Stimulated activated CD4-positive, alpha-beta T cell treated with anti-CD3 and anti-CD28 coated beads, Interleukin-12 subunit alpha, Interleukin-12 subunit beta, amount 100 ng/mL, for 48 hours (primary cell): ENCODE measurements around the gene BCAS3.
"Not testable (repeated sequence)": the region's sequence is repeated elsewhere in the genome, so short reads cannot be mapped to it uniquely, and the experiment has no call there.

ENCODE experiments used
- DNase-seq, 3 donors: peaks; one replicate each; pipeline ENCODE4 v3.0.0-alpha.2; 2020; ENCODE audit warnings: low read depth in 2 of 3, low spot score in 1 of 3

Gene BCAS3

GRCh38 chr17:60744355-60744966 is 66.8 kb downstream of the BCAS3 start:
- DNase-seq: no peak

- no peak for DNase-seq
Measured at GRCh38 chr17:60745544-60745943, 67.9 kb downstream of the BCAS3 start.

GRCh38 chr17:60747069-60747808 is 69.6 kb downstream of the BCAS3 start:
- DNase-seq: no peak

- DNase-seq: no peak
Measured at GRCh38 chr17:60748204-60748603, 70.6 kb downstream of the BCAS3 start.

DNA sequence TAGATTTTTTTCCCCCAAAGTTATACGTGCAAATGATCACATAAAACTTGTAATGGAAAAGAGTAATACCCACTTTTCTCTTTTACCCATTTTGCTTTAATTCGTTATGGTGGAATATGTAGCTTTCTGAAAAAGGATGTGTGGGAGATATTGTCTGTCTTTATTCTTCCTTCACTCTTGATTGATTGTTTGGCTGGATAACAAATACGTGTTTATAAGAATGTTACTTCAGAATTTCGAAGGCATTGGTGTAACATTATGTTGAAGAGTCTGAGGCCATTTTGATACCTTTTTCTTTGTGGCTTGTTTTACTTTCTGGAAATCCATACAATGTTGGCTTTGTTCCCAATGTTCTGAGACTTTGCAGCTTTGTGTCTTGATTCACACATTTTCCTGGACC is 71.4 kb downstream of the BCAS3 start:
- no peak for DNase-seq

DNA sequence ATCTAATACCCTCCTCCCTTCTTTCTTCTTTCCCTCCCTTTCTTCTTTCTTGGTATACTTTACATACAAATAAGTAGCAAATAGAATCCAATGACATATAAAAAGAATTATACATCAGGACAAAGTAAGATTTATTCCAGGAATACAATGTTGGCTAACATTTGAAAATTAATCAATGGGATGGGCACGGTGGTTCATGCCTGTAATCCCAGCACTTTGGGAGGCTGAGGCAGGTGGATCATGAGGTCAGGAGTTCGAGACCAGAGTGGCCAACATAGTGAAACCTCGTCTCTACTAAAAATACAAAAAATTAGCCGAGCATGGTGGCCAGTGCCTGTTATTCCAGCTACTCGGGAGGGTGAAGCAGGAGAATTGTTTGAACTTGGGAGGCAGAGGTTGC is 72.1 kb downstream of the BCAS3 start:
- DNase-seq: no peak

DNA sequence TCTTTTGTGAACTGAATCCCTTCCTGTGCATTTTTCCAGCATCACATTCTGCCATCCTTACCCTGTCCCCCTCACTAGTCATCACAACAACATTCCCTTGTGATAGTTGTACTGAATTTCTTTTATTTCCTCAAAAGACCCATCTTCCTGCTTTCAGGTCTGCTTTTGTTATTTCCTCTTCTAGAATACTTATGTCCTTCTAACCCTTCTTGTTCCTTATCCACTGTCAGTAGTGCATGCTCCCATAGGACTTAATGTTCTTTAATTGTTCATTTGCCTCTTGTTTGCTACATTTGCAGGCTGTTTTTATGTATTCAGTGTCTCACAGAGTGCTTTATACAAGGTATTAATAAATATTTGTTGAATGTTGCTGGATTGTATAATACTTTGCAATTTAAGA is 73.0 kb downstream of the BCAS3 start:
- no peak for DNase-seq

- DNase-seq: no peak
Measured at GRCh38 chr17:60751884-60752283, 74.2 kb downstream of the BCAS3 start.

- no peak for DNase-seq
Measured at GRCh38 chr17:60752873-60753577, 75.4 kb downstream of the BCAS3 start.

DNA sequence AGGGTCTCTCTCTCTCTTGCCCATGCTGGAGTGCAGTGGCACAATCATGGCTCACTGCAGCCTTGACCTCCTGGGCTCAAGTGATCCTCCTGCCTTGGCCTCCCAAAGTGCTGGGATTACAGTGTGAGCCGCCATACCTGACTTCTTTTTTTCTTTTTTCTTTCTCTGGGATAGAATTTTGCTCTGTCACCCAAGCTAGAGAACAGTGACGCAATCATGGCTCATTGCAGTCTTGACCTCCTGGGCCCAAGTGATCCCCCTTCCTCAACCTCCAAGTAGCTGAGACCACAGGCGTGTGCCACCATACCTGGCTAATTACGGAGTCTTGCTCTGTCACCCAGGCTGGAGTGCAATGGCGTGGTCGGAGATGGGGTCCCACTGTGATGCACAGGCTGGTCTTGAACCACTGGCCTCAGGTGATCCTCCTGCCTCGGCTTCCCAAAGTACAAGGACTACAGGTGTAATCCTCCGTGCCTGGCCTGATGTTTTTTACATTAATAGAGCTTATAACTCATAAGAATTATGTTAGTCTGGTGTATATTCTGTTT is 76.5 kb downstream of the BCAS3 start:
- no peak for DNase-seq

- DNase-seq: not testable (repeated sequence)
Measured at GRCh38 chr17:60756798-60757197, 79.1 kb downstream of the BCAS3 start.

DNA sequence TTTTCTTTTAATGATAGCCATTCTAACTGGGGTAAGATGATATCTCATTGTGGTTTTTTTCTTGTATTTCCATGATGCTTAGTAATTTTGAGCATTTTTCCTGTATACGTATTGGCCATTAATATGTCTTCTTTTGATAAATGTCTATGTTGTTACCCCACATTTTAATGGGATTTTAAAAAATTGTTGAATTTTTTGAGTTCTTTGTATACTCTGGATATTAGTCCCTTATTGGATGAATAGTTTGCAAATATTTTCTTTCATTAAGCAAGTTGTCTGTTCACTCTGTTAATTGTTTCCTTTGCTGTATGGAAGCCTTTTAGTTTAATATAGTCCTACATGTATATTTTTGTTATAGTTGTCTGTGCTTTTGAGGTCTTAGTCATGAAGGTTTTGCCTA is 79.8 kb downstream of the BCAS3 start:
- no peak for DNase-seq

DNA sequence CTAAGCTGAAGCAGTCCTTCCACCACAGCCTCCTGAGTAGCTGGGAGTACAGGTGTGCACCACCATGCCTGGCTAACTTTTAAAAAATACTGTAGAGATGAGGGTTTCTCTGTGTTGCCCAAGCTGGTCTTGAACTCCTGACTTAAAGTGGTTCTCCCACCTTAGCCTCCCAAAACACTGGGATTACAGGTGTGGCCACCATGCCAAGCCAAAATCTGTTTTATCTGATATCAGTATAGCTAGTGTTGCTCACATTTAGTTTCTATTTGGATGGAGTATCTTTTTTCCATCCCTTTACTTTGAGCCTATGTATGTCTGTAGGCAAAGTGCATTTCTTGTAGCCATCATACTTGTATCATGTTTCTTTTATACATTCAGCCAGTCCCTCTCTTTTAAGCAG is 82.1 kb downstream of the BCAS3 start:
- DNase-seq: no peak

- DNase-seq: not testable (repeated sequence)
Measured at GRCh38 chr17:60761301-60761700, 83.7 kb downstream of the BCAS3 start.

- DNase-seq: no peak
Measured at GRCh38 chr17:60766778-60767190, 89.1 kb downstream of the BCAS3 start.

GRCh38 chr17:60767744-60768308 is 90.2 kb downstream of the BCAS3 start:
- no peak for DNase-seq

DNA sequence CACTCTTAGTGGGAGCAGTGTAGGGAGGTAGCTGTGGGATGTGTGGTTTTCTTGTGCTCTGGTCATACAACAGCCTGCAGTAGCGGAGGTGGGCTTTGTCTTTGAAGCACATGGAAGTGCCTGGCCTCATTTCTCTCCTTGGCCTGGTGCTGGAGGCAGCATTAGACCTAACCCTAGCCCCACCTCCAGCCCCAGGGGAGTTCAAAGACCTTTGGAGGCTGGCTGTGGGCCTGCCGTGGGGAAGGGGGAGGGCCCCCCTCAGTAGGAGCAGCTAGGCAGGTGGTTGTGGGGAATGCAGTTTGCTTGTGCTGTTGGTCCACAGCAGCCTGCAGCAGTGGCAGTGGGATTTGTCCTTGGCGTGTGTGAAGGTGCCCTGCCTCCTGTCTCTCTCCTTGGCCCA is 91.7 kb downstream of the BCAS3 start:
- no peak for DNase-seq

DNA sequence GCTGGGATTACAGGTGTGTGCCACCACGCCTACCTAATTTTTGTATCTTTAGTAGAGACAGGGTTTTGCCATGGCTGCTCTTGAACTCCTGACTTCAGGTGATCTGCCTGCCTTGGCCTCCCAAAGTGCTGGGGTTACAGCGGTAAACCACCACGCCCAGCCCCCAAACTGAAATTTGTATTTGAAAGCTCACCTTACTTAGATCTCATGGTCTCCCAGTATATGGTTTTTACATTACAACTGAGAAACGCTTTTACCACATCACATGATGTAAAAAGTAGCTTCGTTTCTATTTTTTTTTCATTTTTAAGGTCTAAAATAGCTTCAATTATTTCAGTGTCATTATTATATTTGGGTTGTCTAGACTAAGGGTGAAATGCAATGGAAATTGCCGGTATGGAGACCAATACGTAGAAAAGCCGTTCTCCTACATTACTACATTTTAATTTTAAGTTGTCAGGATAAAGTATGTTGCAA is 93.3 kb downstream of the BCAS3 start:
- DNase-seq: no peak

DNA sequence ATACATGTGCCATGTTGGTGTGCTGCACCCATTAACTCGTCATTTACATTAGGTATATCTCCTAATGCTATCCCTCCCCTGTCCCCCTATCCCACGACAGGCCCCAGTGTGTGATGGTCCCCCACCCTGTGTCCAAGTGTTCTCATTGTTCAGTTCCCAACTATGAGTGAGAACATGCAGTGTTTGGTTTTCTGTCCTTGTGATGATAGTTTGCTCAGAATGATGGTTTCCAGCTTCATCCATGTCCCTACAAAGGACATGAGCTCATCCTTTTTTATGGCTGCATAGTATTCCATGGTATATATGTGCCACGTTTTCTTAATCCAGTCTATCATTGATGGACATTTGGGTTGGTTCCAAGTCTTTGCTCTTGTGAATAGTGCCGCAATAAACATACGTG is 94.0 kb downstream of the BCAS3 start:
- not testable (repeated sequence) for DNase-seq

DNA sequence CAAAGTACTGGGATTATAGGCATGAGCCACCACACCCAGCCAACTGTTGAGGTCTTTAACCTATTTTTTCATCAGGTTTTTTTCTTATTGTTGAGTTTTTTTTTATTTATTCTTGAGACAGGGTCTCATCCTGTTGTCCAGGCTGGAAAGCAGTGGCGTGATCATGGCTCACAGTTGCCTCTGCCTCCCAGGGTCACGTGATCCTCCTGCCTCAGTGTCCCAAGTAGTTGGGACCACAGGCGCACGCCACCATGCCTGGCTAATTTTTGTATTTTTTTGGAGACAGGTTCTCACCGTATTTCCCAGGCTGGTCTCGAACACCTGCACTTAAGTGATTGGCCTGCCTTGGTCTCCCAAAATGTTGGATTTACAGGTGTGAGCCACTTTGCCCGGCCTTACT is 95.9 kb downstream of the BCAS3 start:
- DNase-seq: no peak

GRCh38 chr17:60781880-60782412 is 104.3 kb downstream of the BCAS3 start:
- no peak for DNase-seq
